ENCODE measurements around the gene HAUS8.
"Not testable (repeated sequence)": the region's sequence is repeated elsewhere in the genome, so short reads cannot be mapped to it uniquely, and the experiment has no call there.

Gene HAUS8

GRCh38 chr19:17026706-17027534 is 48.3 kb downstream of the HAUS8 start, which contains the start of gene CPAMD8:
Gene CPAMD8 (minus strand): TSS chr19:17026810. CDS start chr19:17026642, 168 bp downstream.
- no peak for DNase-seq

DNA sequence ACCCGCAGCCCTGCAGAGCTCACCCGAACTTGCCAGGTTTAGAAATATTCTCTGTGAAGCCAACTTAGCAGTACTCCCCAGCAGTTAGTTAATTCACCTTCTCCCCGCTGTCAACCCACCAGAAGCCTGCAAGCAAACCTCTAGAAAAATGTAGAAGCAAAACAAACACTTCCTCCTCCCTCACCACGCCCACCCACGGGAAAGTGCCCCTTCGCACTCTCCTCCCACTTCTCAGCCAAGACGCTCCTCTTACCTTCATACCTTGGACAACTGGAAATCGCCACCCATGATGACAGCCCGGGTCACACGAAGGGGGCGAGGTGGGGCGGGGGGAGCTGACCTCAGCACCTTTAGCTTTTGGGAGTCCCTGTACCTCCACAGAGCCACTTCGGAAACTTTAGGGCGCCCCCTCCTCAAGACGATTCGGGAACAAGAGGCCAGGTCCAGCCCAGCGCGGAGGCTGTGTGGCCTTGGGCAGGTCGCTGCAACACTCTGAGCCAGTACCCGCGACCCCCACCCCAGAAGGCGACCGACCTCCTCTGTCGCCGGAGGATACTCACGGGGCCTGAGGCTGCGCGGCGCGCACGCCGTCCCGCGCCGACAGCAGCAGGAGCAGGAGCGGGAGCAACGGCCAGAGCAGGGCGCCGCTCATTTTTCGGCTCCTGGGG is 49.1 kb downstream of the HAUS8 start:
- peak; percentile 39 to 51 for DNase-seq

GRCh38 chr19:17025361-17025760 is 49.9 kb downstream of the HAUS8 start:
- no peak for DNase-seq

GRCh38 chr19:17024941-17025340 is 50.3 kb downstream of the HAUS8 start:
- DNase-seq = not testable (repeated sequence)

DNA sequence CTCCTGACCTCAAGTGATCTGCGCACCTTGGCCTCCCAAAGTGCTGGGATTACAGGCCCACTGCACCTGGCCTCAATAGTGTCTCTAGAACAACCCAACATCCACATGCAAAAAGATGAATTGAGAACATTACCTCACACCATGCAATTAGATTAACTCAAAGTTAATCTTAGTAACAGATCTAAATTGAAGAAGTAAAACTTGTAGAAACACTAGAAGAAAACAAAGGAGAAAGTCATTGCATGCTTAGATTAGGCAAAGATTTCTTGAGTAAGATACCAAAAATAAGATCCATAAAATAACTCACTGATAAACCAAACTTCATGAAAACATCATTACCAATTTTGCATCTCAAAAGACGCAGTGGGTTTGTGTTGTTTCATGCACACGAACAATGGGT is 51.4 kb downstream of the HAUS8 start:
- DNase-seq = no peak

GRCh38 chr19:17022738-17023137 is 52.5 kb downstream of the HAUS8 start:
- DNase-seq = no peak

DNA sequence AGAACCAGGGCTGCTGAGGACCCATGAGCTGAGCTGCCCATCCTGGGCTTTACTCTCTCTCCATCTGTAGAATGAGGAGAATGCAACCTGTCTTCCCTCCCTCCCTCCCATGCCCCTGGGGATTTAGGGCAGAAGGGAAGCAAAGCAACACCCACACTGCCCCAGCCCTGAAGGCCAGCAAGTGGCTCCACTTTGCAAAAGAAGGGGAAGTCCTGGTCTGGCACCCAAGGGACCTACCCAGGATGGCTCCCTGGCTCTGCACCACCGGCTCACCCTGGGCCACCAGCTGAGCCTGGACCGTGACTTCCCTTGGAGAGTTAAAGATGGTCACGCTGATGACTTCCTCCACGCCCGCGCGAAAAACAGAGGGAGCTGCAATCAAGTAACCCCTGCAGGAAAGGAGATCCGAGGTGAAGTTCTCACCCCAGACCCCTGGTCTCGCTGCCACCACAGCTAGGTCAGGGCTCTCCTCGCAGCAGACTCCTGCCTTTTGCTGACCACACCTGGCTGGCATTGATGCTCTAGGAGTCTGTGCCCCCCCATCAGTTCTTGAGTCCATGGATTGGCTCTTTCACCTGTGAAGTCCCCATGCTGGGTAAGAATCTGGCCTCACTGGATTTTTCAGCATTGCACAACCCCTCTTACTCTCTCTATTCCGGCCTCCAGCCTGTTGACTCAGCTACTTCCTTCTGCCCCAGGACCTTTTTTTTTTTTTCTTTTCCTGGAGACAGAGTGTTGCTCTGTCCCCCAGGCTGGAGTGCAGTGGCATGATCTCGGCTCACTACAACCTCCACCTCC is 53.3 kb downstream of the HAUS8 start:
- peak; percentile 93 to 96 for DNase-seq

DNA sequence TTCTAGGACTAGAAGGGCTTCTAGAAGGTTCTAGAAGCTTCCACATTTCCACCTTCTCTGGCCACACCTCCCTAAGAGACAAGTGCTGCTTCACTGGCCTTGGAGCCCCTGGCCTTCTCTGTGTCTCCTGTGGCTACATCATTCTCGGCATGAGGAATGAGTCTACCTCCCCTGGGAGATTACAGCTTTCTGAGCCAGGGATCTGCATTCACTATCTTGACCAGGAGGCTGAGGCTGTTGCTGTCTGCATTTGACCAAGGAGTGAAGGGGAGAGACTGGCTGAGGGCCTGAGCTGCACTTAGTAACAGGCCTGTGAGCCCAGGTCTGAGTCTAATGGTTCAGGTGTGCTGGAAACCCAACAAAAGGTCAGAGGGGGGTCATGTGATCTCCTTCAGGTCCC is 53.9 kb downstream of the HAUS8 start:
- DNase-seq = no peak

- peak; percentile 29 to 31 for DNase-seq
These were observed 54.4 kb downstream of the HAUS8 start for GRCh38 chr19:17020823-17021222.

DNA sequence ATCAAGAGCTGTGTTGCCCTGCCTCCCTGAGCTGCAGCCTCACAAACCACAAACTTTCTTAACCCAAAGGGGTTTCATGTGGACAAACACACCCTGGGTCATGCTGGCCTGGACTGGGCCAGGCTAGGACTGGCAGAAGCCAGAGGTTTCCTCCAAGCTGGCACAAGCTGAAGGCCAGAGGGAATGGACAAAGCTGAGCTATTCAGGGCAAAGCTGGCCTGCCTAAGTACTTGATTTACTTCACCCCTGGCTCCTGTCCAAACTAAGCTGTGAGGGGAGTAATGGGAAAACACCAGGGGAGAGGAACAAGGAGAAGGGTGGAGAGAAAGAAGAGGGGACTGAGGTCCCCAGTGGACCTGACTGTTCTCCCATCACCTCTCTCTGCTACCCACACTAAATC is 54.9 kb downstream of the HAUS8 start:
- no peak for DNase-seq

GRCh38 chr19:17014212-17014861 is 60.9 kb downstream of the HAUS8 start:
- peak; percentile 55 to 75 for DNase-seq

DNA sequence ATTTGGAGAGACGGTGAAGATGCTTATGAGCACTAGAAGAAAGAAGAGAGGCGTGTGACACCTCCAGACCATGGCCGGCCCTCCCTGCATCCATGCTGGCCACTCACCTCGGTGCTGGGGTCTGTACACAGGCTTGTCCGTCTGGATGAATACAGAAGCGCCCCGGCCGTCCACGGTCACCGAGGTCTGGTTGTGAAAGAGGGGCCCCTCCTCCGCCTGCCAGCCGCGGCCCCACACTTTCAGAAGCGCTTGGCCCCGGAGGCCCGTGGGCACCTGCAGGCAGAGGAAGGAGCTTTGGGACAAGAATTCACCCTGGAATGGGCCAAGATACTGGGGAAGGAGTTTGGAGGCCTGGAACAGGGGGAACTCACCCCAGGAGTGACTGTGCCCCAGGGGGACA is 63.8 kb downstream of the HAUS8 start:
- DNase-seq = no peak

- DNase-seq = no peak
These were observed 68.7 kb downstream of the HAUS8 start for GRCh38 chr19:17006579-17006978.

- DNase-seq = peak in 1 of 2 donors; percentile 31
These were observed 70.3 kb downstream of the HAUS8 start for GRCh38 chr19:17005000-17005399.

DNA sequence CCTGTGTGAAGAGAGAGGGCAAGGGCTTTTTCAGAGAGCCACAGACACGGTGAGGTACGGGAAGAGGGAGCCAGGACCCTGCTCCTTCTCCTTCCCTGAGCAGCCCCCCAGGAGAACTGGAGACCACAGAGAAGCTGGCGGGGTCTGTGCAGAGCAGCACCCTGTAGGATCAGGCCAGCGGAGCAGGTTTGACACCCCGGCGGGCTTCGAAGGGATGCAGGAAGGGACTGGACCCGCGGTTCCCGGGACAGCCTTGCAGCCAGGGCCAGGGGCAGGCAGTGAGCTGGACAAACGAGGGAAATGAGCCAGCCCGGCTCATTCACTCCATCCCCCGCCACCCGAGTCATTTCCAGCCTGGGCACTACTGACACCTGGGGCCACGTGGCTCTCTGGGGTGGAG is 70.9 kb downstream of the HAUS8 start:
- DNase-seq = no peak

DNA sequence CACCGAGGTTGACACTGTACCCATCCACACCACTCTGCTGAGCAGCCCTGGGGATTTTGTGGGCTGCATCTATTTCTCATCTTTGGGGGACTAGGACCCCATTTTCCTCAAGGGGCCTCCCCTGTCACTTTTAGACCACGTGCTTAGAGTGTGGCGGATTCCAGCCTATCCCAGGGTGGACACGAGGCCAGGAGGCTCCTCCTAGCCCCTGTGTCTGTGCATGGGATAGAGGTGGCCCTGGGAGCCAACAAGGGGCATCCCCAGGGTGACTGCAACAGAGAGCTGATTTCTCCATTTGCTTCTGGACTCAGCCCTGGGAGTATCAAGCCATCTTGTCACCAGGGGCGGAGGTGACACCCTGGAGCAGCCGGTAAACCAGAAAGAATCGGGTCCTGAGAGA is 72.8 kb downstream of the HAUS8 start:
- DNase-seq = no peak

DNA sequence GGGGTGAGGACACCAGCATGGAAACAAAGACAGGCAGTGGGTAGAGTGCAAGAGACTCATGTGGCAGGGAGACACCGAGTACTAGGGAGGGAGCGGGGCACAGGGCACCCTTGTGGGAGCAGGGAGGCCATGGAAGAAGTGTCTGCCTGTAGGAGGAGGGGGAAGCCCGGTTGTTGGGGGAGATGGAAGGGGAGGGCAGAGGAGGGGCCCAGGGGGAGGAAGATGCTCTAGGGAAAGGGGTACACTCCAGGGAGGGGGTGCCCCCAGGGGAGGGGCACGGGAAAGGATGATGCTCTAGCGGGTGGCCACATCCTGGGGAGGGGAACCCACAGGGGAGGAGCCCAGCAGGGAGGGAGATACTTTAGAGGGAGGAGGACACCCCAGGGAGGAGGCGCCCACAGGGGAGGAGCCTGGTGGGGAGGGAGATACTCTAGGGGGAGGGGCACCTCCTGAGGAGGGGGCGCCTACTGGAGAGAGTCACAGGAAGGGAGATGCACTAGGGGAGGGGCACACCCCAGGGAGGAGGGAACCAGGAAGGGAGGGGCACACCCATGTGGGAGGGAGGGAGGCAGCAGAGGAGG is 73.6 kb downstream of the HAUS8 start:
- no peak for DNase-seq

All from inflammatory macrophage treated with lipopolysaccharide for 1 hour (primary cell).